ENCODE measurements around the gene ZBTB7B.

The ZBTB7B gene

DNA sequence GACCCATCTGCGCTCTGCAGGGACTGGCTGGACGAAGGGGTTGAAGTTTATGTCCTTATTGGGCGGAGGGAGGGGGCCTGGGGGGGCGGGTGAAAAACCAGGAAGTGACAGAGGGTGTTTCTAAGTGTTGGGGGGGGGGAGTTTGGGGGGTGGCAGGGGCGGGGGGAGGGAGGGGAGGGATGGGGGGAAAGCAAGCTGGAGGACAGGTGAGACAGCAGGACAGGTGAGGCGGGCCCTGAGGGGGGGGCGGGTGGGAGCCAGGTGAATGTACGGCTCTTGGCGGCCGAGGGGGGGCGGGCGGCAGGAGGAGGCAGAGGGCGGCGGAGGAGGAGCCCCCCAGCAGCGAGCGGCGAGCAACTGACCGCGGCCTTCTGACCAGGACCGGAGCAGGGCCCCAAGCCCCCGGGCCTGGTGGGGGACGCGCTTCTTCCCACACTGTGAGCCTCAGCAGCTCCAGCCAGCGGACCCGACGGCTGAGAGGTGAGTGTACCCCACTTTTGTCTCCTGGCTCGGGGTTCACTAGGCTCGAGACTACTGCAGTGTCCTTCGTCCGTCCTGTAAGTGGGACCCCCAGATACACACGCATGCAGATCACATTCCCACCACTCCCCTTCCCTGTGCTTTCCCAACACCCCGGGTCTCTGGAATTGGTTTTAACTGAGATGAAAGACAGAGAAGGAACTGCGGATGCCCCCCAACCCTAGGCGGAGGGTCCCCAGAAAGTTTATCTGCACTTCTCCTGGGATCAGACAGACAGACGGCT, at the start of gene ZBTB7B:
TSS of gene ZBTB7B (plus strand) at position 339 of the 763 bp plus-strand sequence. CDS start 11,859 bp downstream, outside the sequence.
- no peak for DNase-seq (ENCODE audit: low read depth)

DNA sequence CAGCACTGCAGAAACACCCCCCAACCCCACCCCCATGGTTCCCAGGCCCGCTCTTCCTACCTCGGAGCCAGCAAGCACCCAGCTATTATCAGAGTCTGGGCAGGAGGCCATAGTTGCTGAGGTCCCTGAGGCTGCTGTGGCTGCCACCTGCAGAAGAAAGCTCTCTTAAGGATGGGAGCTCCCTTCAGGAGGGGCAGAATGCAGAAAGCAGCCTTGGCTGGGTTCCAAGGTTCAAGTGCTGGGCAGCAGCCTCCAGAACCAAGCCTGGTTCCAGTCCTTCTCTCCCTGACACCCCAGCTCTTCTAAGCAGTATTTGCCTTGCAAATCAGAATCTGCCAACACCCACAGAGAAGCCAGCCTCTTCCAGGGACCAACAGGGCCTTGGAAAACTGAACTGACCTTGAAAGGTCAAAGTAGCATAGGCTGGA, 49.0 kb upstream of the ZBTB7B start:
- no peak for DNase-seq (ENCODE audit: low read depth)

DNA sequence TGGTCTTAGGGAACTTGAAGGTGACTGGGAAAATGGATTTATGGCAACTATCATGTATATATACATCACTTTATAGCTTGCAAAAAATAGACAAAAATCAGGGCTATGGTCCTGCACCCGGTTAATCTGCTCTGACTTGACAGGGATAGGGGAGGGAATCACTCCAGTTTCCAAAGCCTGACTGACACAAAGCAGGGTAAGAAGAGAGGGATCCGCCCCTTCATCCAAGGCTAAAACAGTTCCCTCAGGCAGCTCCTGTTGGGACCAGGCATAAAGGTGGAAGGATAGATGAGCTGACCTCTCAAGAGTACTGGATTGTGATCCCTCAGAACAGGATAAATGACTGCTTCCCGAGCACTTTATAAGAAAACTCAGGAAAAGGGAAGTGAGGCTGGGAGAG, 48.1 kb upstream of the ZBTB7B start:
- DNase-seq (ENCODE audit: low read depth), result no peak

DNA sequence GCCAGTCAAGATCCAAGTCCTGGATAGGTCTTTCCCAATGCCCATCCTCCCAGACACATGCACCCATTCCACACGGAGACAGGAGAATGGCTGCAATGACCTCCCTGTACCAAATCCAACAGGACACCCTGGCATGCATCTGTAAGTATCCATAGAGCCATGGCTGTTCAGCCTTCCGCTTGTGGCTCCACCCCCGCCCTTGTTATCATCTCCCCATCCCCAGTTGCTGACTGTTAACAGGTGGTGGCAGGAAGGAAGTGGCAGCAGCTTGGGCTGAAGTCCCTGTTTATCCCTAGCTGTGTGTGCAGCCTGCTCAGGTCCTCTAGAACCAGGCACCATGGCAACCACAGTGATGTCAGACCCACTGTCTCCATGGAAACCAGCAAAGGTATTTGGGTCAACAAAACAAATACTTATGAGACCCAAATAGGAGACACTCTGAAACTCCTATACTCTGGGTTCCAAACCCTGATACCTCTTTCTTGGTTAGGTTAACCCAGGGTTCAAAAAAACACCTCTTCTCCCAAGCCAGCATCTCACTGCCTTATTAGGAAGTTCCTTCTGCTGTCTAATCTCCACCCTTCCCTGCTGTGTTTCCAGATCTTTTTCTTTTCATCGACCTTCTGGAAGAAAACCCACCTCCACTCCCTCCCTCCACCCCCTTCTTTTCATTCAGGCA, 47.4 kb upstream of the ZBTB7B start:
- peak; percentile 86 for DNase-seq (ENCODE audit: low read depth)

DNA sequence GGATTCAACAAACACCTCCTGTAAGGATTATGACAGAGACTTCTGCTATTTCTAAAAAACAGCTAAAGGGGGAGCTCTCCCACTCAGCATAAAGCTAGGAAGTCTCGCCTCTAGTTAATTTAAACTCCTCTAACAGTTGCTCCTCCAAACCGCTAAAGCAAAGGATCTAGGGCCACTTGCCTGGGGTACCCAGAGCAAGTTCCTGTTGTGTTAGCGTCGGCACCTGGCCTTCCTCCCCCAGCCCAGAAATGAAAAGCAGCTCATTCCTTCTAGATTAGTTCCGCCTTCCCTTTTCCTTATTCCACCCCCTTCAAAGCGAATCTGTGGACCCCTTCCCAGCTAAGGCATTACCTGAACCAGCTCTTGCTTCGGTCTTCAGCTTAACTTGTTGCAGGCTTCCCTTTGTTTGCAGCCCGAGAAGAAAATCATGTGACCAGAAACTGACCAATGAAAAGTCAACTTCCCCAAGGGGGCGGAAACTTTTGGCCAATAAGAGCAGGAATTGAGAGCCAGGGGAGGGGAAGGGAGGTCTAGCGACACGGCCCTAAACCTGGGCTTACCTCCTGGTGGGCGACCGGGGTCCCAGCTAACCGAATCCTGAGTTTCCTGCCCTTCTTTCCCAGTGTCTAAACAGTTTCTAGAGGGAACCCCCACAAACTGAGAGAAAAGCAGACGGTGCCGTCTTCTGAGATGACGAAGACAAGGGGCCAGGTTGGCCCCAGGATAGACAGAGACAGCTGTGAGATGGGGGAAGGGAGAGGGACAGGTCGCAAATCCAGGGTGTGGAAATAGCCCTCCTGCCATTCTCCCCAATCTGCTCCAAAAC, 46.7 kb upstream of the ZBTB7B start, which contains the start of gene PBXIP1:
TSS of gene PBXIP1 (minus strand) at position 382 of the 826 bp plus-strand sequence. CDS start 2,378 bp downstream, outside the sequence.
- peak; percentile 68 for DNase-seq (ENCODE audit: low read depth)

DNA sequence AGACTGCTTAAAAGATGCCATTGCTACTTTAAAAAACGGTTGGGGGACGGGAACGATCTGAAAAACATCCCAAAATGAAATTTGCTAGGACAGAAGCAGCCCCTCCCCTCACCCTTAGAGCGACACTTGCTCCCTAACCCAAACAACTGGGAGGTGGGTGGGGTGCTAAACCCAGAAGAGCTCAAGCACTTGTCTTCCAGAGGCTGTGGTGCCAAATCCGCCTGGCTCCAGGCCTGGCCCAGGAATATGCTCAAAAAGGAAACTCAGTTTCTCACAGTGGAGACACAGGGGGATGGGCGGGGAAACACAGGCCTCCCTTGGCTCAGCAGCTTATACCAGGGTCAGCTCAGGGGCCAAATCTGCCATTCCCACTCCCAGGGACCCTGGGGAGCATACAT, 46.1 kb upstream of the ZBTB7B start:
- DNase-seq (ENCODE audit: low read depth), result no peak

DNA sequence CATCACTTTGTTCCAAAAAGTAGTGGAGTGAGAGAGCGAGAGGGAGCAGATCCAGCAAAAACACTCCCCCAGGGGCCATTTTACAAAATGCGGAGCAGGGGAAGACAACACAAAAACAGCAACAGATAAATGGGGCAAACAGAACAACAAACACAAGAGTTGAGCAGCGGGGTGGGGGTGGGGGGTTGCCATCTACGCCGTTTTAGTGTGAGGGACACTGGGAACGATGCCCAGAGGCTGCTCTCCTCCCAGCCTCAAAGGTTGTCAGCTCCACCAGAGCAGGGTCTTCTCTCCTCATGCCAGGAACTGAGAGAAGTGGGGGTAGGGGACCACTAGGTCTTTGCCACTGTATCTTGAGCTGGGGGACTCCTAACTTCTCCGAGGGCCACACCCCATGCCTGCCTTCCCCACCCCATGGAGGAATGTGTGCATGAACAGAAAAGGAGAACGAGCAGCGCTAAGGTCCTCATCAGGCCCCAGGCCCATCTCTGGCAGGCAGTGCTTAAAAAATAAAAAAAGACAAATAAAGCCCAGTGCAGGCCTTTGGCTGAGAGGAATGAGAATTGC, 45.4 kb upstream of the ZBTB7B start:
- DNase-seq (ENCODE audit: low read depth), result no peak

DNA sequence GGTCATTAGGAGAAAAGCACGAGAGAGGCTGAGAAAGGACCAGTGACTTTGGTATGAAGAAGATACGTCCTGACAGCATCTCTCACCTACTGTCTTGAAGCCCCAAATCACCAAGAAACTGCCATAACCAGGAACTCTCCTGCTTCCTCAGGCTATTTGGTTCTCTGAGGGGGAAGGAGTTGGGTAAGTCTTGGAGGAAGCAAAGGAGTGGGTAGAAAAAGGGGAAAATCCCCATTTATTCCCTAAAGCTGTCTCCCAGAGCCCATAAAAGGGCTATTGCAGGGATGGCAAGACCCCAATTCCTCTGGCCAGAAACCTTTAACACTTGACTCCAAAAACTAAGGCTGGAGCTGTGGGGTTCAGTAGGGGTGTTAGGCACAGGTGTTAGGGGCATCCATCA, 44.6 kb upstream of the ZBTB7B start:
- no peak for DNase-seq (ENCODE audit: low read depth)

DNA sequence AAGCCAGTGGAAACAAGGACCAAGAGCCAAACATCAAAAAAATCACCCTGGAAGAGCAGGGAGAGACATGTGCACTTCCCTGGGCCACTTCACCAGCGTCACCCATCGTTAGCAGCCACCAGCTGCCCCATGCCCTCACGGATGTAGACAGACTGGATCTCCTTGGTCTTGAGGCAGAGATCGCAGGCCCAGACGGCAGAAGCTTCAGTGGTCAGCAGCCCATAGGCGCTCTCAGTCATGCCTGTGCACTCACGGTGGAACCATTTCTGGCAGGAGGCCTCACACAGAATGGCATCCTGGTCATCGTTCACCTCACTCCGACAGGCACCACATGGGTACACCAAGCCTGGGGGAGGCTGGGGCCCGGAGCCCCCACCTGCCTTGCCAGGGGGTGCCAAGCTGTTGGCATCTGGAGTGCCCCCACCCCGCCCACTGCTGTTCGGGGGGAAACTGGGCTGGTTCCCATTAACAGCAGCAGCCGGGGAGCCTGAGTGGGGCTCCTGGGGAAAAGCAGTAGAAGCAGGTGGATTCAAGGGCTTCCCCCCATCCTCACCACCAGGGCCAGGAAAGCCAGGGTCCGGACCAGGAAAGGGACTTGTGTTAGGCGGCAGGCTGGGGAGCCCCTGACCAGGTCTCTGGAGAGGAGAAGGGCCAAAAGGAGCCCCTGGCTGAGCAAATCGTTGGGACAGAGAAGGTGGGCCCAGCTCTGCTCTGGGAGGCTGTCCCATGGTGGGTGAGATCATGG, 43.7 kb upstream of the ZBTB7B start:
- no peak for DNase-seq (ENCODE audit: low read depth)

DNA sequence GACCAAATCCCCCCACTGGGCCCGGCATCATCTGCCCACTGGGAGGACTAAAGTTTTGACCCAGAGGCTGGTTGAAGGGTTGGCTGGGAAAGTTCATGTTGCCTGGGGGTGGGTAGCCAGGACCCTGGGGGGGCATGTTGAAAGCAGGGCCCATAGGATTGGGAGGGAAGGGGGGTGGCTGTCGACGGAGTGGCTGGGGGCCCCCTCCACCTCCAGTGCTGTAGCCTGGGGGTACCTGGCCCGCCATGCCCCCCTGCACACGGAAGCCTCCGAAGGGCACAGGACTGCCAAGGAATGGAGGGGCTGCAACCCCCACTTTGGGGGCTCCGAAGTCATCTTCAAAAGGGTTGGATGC, 43.2 kb upstream of the ZBTB7B start:
- DNase-seq (ENCODE audit: low read depth), result no peak

DNA sequence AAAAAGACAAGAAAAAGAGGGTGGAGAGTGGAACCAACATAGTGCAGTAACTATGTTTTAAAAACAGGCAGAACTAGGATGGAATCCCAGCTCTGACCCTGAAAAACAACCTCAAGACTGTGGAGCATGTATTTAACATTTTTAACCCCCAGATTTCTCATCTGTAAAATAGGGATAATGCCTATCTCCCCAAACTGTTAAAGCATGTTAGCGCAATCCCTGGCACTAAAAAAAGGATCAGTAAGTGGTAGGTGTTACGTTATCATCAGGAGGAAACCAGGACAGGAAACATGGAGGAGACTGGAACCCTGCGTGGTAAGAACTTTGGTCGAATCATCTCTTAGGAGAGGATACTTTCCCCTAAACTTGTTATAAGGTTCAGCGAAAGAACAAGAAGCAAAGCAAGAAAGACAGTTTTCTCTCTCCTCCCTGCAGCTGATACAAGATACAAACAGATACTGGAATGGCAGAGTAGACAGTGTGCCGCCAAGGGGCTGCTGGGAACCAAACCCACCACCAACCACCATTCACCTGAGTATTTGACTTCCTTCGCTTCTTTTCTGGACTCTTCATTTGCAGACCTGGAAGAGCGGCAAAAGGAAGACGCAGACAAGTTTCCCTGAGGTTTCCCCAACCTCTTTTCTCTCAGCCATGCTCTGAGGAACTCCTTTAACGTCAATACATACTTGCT, 42.0 kb upstream of the ZBTB7B start:
- no peak for DNase-seq (ENCODE audit: low read depth)

DNA sequence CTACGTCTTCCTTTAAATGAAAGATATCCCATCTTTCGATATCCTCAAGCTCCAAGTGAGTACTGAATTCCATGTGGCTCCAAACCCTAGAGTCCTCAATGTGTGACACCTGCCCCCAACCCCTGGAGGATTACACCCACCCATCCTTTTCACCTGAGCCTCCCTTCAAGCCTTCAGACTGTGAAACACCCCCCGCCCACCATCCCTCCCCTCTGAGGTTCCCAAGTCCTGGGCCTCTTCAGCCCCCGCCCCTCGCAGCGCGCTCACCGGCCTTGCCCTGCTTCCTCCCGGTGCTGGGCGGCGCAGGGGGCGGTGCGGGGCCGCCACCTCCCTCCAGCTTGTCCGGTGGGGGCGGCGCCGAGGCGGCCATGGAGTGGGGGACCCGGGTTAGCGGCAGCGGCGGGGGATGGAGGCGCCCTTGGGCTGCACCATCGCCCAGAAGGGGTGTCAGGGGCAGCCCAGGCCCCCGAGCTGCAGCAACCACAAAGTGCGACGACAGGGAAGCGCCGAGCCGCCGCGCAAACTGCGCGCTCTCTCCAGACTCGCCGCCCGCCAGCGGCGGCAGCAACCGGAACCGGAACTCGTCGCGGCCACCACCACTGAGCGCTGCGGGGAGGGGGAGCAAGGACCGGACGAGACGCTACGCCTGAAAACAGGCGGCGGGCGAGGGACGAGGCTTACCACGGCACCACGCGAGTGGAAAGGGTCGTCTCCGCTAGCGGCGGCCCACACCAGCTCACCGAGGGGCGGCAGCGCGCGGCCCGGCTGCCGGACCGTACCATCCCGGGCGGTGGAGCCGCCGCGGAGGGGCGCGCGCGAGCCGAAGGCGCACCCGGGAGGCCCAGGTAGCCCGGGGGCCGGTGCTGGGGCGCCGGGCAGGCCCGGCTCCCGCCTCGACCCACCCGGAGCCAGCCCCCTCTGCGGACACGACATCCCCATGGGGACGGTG, 41.1 kb upstream of the ZBTB7B start, which contains the start of gene PYGO2:
TSS of gene PYGO2 (minus strand) at position 576 of the 949 bp plus-strand sequence. CDS start at position 370, 206 bp downstream.
- peak; percentile 63 for DNase-seq (ENCODE audit: low read depth)

DNA sequence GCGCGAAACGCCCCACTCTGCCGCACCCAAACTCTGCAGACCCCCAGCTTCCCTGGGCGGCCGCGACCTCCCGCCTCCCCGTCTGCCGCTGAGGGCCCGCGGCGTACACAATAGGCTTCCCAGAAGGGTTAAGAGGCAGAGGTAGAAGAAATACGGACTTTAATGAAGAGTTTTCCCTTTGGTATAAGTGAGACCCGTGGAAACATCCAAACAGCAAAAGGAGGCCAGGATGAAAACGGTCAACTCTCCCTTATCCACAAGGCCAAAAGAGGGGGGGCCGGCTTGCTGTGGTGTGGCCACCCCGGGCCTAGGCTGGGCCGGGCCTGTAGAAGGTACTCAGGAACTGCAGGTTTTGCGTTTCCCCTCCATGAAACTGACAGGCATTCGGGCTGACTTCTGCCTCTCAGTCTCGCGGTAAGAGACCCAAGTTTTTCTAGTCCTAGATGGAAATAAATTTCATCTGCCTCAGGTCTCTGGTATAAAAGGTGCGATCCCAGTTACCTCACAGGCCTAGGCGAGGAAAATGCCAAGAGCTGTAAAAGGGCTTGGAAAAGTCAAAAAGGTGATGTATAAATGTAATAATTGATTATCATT, 40.3 kb upstream of the ZBTB7B start:
- no peak for DNase-seq (ENCODE audit: low read depth)

DNA sequence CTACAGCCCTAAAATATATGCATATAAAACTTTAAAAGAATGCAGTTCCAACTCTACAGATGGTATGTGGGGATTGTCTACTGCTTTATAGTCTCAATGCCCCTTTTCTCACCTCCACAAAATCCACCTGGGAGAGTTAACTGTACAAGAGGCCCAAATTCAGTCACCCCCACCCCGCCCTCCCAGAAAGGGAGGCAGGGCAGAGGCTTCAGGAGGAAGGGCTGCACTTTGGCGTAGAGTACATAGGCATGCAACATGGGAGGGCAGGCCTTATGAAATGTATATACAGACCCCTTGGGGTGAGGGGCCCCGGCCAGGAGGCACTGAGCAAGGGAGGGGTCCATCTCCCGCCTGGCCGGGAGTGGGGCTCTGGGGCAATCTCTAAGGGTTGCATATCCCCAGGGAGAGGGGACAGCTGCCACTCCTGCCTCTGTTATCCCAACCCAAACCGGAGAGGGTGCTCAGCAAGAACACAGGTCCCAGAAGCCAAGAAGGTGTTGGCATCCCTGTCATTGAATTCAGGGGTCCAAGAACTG, 39.7 kb upstream of the ZBTB7B start:
- no peak for DNase-seq (ENCODE audit: low read depth)

DNA sequence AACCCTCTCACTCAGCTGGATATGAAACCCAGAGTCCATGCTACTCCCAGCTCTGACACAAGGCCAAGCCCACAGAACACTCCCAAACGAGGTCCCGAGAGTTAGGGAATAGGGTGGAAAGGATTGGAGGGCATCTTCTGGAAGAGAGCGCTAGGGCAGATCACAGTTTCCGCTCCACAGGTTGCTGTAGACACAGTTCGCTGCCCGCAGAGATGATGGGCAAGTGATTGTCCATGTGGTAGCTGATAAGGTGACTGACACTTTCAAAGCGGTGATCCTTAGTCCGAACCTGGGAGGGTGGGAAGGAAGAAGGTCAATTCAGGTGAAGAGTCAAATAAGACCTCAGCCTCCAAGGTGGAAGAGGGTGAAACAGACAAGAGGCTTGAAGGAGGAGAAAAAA, 39.0 kb upstream of the ZBTB7B start:
- no peak for DNase-seq (ENCODE audit: low read depth)

DNA sequence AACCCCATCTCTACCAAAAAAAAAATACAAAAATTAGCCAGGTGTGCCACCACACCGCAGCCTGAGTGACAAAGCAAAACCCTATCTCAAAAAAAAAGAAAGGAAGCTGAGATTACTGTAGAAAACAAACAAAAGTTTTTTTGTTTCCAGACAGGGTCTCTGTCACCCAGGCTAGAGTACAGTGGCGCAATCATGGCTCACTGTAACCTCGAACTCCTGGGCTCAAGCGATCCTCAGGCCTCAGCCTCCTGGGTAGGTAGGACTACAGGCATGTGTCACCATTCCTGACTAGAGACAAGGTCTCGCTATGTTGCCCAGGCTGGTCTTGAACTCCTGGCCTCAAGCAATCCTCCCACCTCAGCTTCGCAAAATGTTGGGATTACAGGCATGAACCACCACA, 38.2 kb upstream of the ZBTB7B start:
- DNase-seq (ENCODE audit: low read depth), result no peak

DNA sequence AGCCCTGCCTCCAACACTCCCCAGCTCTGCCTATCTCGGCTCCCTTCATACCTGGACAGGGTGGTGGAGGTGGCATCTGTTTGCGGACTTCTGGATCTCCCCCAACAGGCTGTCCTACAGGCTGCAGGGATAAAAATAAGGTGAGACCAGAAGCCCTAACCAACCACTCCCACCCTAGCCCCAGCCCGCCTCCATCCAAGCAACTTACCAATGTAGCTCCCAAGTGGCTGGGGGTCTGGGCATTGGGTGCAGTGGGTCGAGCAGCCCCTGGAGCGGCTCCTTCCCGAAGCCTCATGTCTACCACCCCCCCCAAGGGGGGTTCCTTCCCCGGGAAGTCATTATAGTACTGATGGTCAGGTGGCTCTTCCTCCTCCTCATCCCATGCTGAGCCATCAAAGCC, 36.5 kb upstream of the ZBTB7B start:
- no peak for DNase-seq (ENCODE audit: low read depth)

DNA sequence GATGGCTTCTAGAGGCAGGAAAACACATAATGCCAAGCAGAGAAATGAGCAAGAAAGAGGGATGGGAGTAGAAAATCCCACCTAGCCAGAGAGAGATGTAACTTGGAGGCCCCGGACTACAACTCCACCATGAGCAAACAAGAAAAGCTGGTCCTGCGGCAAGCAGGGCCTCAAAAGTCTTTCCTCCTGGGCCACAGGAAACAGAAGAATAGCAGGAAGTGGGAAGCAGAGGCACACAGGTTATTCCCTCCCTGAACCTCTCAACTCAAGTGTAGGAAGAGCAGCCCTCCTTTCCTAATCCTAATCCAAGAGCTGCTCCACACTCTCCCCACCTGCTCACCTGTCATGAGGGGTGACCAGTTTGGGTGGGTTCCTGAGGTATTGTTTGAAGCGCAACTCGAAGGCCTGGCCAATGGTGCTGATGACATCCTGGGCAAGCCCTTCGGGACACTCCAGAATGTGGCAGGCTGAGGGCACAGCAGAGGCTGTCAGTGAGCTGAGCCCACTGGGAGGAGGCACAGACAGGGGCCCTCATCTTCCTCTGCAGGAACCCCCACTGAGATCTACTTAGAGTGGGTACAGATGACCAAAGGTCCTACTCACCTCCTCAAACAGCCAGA, 35.2 kb upstream of the ZBTB7B start:
- DNase-seq (ENCODE audit: low read depth), result no peak

DNA sequence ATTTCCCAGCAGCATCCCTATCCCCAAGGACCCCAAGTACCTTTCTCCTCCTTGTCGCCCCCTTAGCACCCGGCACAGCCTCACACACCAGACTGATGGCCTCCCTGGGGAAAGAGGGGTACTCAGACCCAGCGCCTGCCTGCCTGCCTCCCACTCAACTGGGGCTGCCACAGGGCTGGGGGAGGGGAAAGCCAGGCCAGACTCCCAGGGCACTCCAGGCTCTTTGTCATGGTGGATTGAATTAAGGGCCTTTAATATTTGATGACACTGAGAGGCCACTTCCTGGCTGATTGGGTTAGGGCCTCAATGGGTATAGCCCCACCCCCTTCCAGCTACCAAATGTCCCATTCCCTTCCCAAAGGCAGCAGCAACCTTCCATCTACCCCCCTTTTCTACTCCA, 33.9 kb upstream of the ZBTB7B start:
- no peak for DNase-seq (ENCODE audit: low read depth)
